HG02870 (cell line): ENCODE data around the gene CSTPP1.
"Not testable (repeated sequence)": the region's sequence is repeated elsewhere in the genome, so short reads cannot be mapped to it uniquely, and the experiment has no call there.

Experiments used
- ATAC-seq: cut with Tn5 transposase; IDR thresholded peaks from one replicate; pipeline ENCODE4 v1.9.1; 2021; ENCODE audit warnings: mild to moderate bottlenecking, moderate library complexity; ENCODE audit not compliant: unreplicated experiment

CSTPP1 gene

DNA sequence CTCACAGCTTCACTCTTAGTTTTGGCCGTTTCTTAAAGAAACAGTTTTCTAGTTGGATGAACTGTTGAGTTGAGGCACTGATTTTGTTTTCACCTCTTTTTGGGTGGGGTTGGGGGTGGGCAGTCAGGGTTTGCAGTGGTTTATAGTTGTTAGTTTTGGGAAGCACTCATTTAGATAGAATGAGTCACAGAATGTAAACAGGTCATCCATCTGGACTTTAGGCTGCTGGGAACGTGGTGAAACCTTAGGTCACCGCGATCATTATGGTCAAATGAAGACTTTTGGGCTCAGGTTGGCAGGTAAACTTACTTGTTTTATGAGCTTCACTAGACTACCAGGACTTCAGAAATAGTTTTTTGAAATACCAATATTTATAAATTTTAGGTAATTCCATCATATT lies 48.4 kb downstream of the CSTPP1 start:
- no peak for ATAC-seq

DNA sequence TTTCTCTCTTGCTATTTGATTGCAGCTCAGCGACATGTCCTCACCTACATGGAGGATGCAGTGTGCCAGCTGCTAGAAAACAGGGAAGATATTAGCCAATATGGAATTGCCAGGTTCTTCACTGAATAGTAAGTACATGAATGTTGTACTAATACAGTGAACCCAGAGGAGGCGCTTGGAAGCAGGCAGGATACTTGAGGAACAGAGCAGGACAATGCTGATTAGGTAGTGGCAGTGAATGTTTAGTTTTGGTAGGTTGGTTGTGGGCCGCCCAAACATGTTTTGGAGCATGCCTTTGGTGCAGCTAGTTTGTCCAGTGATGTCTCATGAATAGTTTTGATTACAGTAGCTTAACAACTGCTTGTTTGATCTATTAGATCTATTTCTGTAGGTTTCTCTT lies 50.6 kb downstream of the CSTPP1 start:
- no peak for ATAC-seq

DNA sequence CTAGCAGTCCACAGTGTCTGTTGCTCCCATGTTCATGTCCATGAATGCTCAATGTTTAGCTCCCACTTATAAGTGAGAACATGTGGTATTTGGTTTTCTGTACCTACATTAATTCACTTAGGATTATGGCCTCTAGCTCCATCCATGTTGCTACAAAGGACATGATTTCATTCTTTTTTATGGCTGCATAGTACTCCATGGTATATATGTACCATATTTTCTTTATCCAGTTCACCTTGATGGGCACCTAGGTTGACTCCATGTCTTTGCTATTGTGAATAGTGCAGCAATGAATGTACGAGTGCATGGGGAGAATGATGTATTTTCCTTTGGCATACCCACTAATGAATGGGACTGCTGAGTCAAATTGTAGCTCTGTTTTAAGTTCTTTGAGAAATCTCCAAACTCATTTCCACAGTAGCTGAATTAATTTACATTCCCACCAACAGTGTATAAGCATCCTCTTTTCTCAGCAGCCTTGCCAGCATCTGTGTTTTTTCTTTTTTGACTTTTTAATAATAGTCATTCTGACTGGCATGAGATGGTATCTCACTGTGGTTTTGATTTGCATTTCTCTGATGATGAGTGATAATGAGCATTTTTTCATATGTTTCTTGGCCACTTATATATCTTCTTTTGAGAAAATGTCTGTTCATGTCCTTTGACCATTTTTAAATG lies 53.4 kb downstream of the CSTPP1 start:
- ATAC-seq: not testable (repeated sequence)

DNA sequence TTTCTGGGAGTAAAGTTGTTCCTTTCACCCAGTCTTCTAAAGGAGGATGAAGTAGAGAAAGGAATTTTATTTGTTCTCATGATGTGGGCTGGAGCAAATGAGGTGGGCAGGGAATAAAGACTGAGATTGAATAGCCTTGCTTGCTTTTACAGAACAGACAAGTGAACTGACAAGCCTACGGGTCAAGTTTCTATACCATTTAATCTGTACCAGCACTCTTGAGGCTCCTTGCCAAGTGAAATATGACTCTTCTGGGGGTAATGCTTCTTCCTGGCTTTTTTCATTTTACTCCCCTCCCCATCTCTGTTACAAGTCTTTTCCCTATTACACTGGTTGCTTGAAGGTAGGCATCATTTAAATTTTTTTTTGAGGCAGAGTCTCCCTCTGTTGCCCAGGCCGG lies 54.8 kb downstream of the CSTPP1 start:
- ATAC-seq: no peak

DNA sequence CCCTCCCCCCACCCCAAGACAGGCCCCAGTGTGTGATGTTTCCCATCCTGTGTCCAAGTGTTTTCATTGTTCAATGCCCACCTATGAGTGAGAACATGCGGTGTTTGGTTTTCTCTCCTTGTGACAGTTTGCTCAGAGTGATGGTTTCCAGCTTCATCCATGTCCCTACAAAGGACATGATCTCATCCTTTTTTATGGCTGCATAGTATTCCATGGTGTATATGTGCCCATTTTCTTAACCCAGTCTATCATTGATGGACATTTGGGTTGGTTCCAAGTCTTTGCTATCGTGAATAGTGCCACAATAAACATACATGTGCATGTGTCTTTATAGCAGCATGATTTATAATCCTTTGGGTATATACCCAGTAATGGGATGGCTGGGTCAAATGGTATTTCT lies 55.8 kb downstream of the CSTPP1 start:
- not testable (repeated sequence) for ATAC-seq

DNA sequence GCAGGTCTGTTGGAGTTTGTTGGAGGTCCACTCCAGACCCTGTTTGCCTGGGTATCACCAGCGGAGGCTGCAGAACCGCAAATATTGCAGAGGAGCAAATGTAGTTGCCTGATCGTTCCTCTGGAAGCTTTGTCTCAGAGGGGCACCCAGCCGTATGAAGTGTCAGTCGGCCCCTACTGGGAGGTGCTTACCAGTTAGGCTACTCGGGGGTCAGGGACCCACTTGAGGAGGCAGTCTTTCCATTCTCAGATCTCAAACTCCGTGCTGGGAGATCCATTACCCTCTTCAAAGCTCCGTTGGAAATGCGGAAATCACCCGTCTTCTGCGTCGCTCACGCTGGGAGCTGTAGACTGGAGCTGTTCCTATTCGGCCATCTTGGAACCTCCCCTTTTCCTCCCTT lies 61.2 kb downstream of the CSTPP1 start:
- not testable (repeated sequence) for ATAC-seq

DNA sequence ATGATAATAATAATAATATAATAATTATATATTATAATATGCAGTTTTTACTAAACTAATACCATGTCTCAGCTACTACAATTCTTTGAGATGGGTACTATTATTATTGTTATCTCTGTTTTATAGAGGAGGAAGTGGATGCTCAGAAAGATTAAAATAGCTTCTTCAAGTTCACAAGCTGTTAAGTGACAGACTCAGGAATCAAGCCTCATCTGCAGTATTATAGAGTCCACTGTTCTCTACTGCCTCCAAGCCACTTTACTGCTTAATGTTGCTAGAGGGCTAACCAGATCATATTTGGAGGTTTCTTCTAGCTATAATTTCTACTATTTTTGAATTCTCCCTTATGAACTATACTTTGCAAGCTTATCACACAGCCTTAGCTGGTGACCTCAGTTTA lies 62.7 kb downstream of the CSTPP1 start:
- no peak for ATAC-seq

DNA sequence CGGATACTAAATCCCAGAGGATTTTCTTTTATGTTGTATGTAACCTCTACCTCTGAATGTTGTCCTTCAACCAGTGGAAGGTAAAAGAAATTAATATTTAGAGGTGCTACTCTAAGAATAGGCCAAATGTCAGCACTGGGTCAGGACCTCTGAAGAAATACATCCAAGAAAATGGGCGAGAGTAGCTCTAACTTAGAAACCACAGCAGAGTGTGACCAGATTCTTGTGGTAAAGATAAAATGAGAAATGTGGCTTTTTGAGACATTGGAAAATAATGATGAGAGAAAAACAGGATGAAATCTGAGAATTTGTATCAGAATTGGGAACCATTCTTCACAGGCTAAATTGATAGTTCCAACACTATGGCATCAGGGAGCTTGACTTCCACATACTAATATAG lies 63.5 kb downstream of the CSTPP1 start:
- no peak for ATAC-seq

DNA sequence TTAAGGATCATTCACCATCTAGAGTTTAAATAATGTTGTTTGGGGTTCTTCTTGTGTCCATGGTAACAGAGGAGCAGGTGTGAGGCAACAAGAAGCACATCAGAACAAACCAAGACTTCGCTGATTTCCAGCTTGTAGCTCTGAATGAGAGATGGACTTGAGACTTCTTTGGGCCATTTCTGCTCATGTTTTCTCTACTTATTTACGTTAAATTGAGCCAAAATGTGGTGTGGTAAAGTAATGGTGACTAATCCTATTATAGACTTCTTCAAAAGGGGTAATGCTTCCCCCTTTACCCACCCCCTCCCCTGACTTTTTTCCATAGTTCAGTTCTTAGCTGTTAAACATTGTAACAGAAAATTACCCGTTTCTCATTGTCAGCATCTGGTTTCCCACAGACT lies 65.2 kb downstream of the CSTPP1 start:
- ATAC-seq: no peak

DNA sequence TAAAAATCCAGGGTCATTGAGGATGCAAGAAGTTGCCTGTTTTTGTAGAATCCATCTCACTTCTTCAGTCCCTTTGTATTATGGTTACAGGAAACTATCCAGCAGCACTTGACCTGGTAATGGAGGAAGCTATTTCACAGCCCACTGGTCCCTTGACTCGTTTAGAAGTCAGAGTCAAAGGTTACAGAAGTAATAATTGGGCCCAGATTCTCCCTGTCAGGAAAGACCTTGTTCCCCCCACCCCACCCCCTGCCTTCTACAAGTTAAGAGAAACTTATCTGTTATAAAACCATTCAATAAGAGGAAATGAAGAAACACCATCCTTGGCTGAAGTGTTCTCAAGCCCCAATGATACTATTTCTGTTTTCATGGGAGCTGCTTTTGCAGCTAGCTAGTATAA lies 65.8 kb downstream of the CSTPP1 start:
- no peak for ATAC-seq

DNA sequence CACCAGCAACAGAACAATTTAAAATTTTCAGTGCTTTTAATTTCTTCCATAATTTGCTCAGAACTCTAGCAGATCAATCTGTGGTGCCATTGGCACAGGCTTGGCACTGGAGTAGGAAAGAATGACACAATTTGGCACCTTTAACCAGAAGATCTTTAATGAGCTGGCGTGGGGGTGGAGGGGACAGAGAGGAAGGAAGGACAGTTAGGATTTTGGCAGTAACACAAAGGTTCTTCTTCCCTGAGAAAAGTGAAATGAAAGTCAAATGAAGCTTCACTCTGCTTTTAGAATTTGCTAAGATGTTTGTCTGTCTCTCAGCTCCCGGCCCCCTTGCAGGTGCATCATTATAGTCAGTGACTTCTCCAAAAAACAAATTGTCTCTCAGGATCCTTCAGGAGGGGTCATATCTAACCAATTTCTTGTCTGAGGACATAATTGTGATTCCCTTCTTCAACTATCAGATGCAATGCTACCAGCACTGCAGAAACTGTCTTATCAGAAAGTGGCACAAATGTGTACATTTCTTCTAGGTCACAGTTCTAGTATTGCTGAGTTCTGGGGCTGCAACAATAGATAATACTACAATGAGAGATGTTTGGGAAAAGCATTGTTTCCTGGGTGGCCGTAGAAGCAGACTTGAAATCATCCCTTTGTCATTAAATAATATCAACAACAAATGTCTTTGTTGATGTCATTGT lies 66.8 kb downstream of the CSTPP1 start:
- ATAC-seq: no peak

DNA sequence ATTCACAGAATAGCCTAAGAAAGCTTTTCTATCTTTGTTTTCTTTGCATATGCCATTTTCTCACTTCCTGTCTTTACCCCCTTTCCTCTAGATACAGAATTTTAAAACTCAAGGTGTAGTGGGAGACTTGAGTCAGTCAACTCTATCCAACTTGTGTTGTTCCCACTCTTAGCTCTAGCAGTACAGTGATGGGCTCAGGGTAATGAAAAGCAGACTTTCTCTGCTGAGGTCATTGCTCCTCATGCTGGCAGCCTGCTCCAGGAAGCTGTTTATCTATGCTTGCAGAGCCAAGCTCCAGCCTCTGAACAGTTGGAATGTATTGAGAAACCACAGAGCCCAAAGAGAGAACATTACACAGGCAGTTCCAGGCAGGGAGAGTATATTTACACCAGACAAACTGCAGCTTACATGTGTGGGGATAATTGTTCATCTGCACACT lies 68.1 kb downstream of the CSTPP1 start:
- ATAC-seq: no peak

DNA sequence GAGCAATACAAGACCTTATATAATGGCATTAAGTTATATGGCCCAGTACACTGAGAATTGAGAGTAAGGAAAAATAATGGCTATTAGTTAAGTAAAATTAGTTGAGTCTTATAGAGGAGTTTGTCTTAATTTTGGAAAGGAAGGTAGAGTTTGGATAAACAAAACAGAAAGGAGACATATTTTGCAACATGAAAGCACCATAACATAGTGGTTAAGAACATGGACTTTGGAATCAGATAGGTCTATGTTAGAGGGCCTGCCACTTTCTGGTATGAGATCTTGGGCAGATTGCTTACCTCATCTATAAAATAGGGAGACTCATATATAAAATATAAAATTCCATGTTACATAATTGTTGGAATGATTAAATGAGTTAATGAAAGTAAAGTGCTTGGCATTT lies 68.9 kb downstream of the CSTPP1 start:
- ATAC-seq: no peak

DNA sequence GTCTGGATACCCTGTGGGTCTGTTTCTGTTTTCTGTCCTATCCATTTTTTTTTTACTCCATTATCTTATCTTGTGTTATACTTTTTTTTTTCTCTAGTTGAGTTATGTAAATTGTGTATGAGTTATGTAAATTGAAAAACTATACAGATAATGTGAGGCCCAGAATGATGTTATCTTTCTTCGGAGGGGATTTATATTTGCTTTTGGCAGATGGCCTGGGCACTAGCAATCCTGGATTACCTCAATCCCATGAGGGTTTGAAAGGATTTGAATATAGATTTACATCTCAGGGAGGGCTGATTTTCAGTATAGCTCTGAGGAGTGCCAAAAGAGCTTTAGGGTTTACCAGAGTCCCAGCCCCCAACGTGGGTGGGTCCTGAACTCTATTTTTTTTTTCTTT lies 71.0 kb downstream of the CSTPP1 start:
- no peak for ATAC-seq

DNA sequence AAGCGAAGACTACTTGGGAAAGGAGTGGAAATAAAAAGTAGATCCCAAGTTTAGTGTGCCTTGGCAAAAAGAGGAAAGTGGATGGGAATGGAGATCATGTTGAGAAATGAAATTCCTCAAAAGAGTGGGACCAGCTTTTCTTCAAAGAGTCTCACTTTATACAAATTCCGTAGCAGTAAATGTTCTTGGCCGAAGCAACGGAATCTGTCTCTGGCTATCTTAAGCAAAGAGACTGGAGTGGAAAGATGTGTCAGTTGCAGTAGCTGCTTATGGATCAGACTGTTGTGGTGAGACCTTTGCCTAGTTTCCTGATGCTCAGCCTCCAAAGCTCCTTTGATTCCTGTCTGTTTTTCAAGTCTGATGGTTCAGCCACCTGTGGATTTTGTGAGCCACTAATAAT lies 73.6 kb downstream of the CSTPP1 start:
- ATAC-seq: no peak

DNA sequence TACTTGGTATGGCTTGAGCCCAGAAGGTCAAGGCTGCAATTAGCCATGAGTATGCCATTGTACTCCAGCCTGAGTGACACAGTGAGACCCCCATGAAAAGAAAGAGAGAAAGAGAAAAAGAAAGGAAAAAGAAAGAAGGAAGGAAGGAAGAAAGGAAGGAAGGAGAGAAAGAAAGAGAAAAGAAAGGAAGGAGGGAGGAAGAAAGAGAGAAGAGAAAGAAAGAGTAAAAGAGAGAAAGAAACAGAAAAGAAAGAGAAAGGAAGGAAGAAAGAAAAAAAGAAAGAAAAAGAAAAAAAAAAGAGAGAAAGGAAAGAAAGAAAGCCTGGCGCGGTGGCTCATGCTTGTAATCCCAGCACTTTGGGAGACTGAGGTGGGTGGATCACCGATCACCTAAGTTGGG lies 77.5 kb downstream of the CSTPP1 start:
- ATAC-seq: no peak

DNA sequence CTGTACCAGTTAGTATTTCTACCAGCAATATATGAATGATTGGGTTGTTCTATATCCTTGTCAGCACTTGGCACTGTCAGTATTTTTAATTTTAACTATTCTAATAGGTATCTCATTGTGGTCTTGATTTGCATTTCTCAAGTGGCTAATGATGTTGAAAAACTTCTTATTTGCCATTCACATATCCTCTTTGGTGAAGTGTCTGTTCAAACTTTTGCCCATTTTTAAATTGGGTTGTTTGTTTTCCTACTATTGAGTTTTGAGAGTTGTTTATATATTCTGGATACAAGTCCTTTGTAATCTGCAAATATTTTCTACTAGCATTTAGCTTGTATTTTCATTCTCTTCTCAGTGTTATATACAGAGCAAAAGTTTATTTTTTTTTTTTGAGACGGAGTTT lies 82.1 kb downstream of the CSTPP1 start:
- ATAC-seq: no peak

DNA sequence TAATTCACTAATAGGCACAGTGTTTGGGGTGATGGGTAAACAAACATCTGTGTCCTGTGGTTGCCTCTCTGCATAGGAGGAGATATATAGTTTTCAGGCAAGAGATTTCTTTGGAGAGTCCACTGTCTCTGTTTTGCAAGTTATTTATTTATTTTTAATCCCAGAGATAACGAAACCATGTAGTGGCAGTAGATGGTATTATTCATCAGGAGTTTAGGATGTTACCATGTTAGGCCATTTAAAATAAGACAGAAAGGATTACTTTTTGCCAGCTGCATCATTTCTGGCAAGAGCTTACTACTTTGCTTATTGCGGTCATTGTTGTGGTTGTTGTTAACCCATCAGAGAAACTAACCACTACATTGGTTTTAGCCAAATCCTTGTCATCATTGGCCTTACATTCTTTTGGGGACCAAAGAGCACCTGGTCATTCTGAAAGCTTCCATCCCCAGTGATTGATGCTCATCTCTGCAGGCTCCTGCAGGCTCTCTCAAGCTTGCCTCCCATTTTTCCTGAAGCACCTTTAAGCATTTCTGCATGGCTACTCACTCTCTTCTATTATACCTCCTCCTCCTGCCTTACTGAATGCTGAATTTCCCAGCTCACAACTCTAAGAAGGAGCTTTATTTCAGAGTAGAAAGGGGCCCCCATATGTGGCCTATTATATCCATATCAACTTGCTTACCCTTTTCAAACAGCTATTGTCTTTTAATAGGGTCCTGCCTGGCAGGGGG lies 84.4 kb downstream of the CSTPP1 start:
- ATAC-seq: peak; percentile 43

DNA sequence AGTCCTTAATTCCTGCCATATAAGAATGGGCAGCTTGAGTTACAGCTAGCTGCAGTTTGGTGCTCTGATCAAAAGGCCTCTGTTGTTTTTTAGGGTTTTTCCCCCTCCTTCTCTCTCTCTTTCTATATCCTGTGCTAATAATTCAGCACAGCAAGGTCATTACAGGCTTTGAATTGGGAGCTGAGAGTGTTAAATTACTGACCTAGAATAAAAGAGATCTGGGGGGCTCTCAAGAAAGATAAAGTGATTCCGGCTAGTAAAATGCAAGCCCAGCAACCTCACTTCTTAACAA lies 84.9 kb downstream of the CSTPP1 start:
- peak; percentile 23 for ATAC-seq

DNA sequence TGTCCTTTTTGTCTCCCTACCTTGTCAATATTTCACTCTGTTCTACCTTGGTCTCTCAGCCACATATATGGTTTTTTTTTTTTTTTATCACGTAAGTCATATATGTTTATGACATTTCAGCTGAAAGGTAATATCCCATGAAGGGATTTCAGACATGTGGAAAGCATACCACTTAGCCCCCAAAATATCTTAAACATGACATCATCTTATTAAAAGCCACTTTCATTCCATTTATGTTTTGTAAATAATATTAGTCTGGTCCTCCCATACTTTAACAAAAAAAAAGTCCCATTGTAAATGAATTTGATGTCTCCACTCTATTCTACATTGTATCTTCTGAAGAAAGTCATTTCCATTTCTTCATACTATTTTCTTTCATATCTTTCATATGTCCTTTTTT lies 85.4 kb downstream of the CSTPP1 start:
- no peak for ATAC-seq

DNA sequence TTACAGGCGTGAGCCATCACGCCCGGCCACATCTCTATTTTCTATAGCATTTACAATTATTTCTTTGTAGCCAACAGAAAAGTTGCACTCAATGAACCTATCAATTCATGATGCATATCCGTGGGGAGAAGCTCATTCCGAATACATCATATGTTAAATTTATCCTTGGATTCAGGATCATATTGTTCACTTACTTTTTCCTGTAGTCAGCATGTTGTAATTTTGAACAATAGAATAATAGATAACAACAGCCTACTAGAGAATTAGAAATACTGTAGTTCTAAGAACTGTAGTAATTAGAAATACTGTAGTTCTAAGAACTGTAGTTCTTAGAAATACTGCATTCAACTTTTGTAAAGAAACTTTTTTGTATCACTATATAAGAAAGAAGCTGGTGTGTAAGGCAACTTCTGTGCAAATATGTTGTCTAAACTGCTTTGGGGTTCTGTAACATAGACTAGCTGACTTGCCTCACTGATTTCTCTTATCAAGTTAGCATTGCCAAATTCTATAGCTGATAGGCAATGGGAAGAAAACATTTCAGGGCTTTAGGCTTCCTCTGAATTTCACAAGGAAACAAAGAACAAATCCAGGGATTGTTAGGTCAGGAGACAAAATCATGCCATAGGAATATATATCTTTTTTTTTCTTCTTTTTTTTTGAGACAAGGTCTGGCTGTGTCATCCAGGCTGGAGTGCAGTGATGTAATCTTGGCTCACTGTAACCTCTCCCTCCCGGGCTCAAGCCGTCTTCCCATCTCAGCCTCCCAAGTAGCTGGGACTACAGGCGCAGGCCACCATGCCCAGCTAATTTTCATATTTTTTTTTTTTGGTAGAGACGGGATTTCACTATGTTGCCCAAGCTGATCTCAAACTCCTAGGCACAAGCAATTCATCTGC lies 91.9 kb downstream of the CSTPP1 start:
- ATAC-seq: no peak
